ENCODE measurements around the gene PDGFD.

DNA sequence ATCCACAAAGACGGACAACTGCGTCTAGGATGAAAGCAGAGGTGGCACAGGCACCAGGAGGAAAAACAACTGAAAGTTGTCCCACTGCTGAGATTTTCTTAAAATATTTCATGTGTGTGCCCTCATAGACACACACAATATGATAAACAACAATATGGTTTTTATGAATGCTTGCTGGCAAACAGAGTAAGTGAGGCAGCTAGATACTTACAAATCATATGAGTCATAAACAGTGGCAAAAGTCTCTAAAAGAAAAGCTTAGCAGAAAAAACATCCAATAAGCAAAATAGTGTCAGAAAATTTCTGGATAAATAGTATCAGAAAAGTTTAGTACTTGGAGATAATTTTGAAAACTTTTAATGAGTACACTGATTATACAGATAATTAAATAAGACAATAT lies 228.7 kb downstream of the PDGFD start:
- TF ChIP-seq, protein P1, sequence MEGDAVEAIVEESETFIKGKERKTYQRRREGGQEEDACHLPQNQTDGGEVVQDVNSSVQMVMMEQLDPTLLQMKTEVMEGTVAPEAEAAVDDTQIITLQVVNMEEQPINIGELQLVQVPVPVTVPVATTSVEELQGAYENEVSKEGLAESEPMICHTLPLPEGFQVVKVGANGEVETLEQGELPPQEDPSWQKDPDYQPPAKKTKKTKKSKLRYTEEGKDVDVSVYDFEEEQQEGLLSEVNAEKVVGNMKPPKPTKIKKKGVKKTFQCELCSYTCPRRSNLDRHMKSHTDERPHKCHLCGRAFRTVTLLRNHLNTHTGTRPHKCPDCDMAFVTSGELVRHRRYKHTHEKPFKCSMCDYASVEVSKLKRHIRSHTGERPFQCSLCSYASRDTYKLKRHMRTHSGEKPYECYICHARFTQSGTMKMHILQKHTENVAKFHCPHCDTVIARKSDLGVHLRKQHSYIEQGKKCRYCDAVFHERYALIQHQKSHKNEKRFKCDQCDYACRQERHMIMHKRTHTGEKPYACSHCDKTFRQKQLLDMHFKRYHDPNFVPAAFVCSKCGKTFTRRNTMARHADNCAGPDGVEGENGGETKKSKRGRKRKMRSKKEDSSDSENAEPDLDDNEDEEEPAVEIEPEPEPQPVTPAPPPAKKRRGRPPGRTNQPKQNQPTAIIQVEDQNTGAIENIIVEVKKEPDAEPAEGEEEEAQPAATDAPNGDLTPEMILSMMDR (IDR thresholded peaks at IDR 0.05; ENCODE audit: borderline replicate concordance, extremely low read depth, low read length, poor library complexity, severe bottlenecking): no peak
- no peak for TF ChIP-seq EZH2 (IDR thresholded peaks at IDR 0.05; ENCODE audit: borderline replicate concordance, low read depth, low read length, severe bottlenecking)
